ENCODE data around the gene TLCD2. TPM values are rescaled to one million over a fixed set of nuclear protein-coding genes. Genes with fewer than 3 reads are reported as not detected.
A peak's percentile ranks its signal among the peaks of the same experiment; 100 is the strongest.

The TLCD2 gene
- total and polyA plus RNA-seq, 9 of the 15 experiments (the other 6 are each of a cell fraction or from before 2014, with no cell fraction given): 0.10 to 0.89 (median 0.58) TPM

DNA sequence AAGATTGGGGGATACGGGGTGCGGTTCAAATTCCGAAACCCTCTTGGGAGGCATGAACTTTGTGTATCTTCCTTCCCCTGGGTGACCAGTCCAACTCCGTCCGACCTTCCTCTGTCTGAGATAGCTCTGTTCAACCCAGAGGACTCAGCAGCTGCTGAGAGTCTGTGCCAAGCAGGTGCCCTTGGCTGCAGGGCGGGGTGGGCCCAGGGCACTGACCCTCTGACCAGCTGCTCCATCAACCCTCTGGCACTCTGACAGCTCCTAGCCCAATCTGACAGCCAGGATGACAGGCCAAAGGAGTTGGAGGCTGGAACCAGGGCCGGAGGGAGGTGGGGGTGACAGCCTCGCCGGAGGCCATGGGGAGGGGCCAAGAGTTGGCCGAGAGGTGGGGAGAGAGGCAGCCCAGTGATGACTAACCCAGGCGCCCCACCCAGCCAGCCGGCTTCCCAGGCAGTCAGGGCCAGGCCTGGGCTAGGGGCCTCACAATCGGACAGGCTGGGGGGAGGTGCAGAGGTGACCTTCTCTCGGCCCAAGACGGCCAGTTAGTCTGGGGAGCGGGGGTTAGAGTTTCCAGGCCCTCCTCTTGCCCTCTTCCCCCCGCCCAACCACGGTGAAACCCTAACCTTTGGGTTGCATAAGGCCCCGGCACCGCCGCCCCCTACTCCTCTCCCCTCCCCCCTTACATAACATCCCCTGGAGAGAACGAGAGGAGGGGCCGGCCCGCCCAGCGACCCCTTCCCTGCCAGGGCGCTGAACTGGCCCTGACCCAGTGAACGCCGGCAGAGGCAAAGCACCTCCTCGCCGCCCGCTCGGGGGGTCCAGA lies 5.0 kb upstream of the TLCD2 start (continued):
- TF ChIP-seq MAZ (CRISPR knock-in tag; conservative IDR thresholded peaks at IDR 0.05 in 1 of 2, IDR thresholded peaks at IDR 0.05 in 1 of 2) (peak in 1 of 2 experiments; percentile 56; a peak in 3 of 4 replicates), MYBL2 (IDR thresholded peaks at IDR 0.05; ENCODE audit: low read depth) (no peak), MYBL2 (CRISPR knock-in tag; IDR thresholded peaks at IDR 0.05; ENCODE audit: borderline replicate concordance) (no peak), CHD2 (IDR thresholded peaks at IDR 0.05; ENCODE audit: low read depth, low read length) (no peak), ZNF589 (CRISPR knock-in tag; IDR thresholded peaks at IDR 0.05; ENCODE audit: low read depth) (no peak), KLF6 (CRISPR knock-in tag; IDR thresholded peaks at IDR 0.05; ENCODE audit: borderline replicate concordance) (no peak), PYGO2 (tag; IDR thresholded peaks at IDR 0.05) (no peak), ZNF316 (IDR thresholded peaks at IDR 0.05) (no peak), ZNF431 (CRISPR knock-in tag; IDR thresholded peaks at IDR 0.05) (no peak), ETV1 (tag; conservative IDR thresholded peaks at IDR 0.05; ENCODE audit: low read depth) (no peak), ZNF384 (IDR thresholded peaks at IDR 0.05; ENCODE audit: low read depth, low read length) (no peak), CBX8 (IDR thresholded peaks at IDR 0.05; ENCODE audit: borderline replicate concordance, extremely low read depth, low read depth, low read length, poor library complexity, severe bottlenecking) (no peak), ZNF778 (CRISPR knock-in tag; IDR thresholded peaks at IDR 0.05) (no peak), ZFX (CRISPR knock-in tag; IDR thresholded peaks at IDR 0.05) (peak; percentile 53), ZNF57 (CRISPR knock-in tag; IDR thresholded peaks at IDR 0.05) (no peak), CHCHD3 (CRISPR knock-in tag; IDR thresholded peaks at IDR 0.05) (no peak), HNRNPL (IDR thresholded peaks at IDR 0.05; ENCODE audit: low read depth, low read length) (no peak), POLR2AphosphoS2 (IDR thresholded peaks at IDR 0.05; ENCODE audit: low read length) (no peak), TFAM (CRISPR knock-in tag; conservative IDR thresholded peaks at IDR 0.05) (no peak)
- TF ChIP-seq, protein P1, sequence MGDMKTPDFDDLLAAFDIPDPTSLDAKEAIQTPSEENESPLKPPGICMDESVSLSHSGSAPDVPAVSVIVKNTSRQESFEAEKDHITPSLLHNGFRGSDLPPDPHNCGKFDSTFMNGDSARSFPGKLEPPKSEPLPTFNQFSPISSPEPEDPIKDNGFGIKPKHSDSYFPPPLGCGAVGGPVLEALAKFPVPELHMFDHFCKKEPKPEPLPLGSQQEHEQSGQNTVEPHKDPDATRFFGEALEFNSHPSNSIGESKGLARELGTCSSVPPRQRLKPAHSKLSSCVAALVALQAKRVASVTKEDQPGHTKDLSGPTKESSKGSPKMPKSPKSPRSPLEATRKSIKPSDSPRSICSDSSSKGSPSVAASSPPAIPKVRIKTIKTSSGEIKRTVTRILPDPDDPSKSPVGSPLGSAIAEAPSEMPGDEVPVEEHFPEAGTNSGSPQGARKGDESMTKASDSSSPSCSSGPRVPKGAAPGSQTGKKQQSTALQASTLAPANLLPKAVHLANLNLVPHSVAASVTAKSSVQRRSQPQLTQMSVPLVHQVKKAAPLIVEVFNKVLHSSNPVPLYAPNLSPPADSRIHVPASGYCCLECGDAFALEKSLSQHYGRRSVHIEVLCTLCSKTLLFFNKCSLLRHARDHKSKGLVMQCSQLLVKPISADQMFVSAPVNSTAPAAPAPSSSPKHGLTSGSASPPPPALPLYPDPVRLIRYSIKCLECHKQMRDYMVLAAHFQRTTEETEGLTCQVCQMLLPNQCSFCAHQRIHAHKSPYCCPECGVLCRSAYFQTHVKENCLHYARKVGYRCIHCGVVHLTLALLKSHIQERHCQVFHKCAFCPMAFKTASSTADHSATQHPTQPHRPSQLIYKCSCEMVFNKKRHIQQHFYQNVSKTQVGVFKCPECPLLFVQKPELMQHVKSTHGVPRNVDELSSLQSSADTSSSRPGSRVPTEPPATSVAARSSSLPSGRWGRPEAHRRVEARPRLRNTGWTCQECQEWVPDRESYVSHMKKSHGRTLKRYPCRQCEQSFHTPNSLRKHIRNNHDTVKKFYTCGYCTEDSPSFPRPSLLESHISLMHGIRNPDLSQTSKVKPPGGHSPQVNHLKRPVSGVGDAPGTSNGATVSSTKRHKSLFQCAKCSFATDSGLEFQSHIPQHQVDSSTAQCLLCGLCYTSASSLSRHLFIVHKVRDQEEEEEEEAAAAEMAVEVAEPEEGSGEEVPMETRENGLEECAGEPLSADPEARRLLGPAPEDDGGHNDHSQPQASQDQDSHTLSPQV (IDR thresholded peaks at IDR 0.05): no peak
- TF ChIP-seq, protein P2, sequence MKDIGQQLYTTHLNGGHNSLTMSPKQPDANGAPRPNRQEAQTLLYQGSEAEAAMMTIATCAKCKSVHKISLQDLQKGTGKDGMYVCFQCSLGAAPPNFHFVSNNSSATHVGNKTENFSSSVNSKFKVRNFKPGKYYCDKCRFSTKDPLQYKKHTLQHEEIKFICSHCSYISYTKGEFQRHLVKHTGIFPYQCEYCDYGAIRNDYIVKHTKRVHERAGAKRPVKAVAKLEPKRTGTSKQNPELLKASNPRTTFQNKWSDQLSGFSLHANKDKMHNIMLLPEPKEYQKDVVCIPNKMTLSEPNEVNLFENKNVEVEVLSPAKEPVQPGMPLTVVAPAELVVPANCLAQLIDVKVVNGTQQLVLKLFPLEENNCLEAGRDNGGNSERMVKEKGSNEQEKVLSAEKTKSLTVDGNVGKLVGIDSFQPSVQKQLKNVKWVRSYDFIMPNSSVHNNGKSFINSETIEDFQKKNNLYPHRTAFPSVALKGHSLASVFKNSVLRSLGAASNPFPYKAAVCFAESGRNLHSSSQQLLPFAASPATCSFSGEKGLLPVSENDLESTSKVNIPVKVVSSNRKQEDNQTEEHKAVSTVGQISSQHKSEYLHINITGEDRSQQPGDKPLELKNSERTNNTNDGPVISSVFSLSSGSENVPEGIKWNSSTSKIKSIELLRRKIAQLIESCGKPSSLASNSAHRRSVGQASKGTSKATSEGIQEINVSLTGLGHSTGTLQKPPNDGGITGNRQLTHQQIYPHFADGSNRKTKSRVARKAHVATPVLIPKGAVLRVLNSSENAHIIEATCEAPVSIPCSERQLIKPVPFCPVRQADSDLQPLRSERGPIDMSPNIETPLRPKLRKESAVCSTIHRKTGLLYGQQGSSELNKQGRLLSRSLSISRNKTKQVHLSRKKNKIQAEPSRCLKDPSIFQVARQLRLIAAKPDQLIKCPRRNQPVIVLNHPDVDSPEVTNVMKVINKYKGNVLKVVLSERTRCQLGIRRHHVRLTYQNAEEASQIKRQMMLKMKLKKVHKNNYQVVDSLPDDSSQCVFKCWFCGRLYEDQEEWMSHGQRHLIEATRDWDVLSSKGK (CRISPR knock-in tag; IDR thresholded peaks at IDR 0.05): no peak
